ENCODE results near the gene PRR20E. TPM values are rescaled to one million over a fixed set of nuclear protein-coding genes. Genes with fewer than 3 reads are reported as not detected.

PRR20E gene

DNA sequence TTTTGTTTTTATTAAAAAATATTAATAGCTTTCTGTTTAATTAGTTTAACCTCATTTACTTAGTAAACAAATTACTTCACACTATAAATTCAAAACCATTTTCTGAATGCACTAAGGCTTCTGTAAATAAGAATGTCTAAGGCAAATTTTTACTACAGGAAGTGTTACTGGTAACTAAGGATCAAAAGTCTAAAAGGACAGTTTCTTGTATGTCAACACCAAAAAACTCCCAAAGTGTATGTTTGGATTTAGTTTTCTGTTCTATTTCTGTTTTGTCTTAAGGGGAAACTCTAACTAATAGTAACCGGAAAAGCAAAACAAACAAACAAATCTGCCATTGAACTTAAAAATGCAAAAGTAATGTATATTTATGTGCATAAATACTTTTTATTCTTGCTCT lies 24.7 kb downstream of the PRR20E start:
- no peak overlapping the region for H3K23ac ChIP-seq (ENCODE audit: low read length in 2 of 2)
- H3K27me3 ChIP-seq (ENCODE audit: control insufficient read depth in 1 of 2, insufficient read depth in 1 of 2, low read length in 2 of 2) = no peaks in the 10 kb centered on the region
- no peak overlapping the region for H2AFZ ChIP-seq (ENCODE audit: low read depth, low read length)
- H3K79me1 ChIP-seq (replicated peaks; ENCODE audit: low read length, poor library complexity, severe bottlenecking) = no peaks in the 10 kb centered on the region
- H3K4me3 ChIP-seq (ENCODE audit: insufficient read depth in 1 of 2, low read depth in 1 of 2, low read length in 2 of 2) = no peak overlapping the region
- no peak overlapping the region for H4K8ac ChIP-seq (ENCODE audit: low read length)
- H3K9me3 ChIP-seq (ENCODE audit: control insufficient read depth, low read length) = no peaks in the 10 kb centered on the region
- H3K14ac ChIP-seq (ENCODE audit: low read length in 2 of 2) = no peak overlapping the region
- no peaks in the 10 kb centered on the region for H3K36me3 ChIP-seq (ENCODE audit: control insufficient read depth in 1 of 2, insufficient read depth in 2 of 2, low read depth in 1 of 2, low read length in 2 of 2)
- H3K18ac ChIP-seq (ENCODE audit: low read depth in 1 of 2, low read length in 2 of 2) = no peak overlapping the region
- WGBS = no CpG with 5 or more reads among the region's 1 CpG
- H3K4ac ChIP-seq (ENCODE audit: low read depth in 1 of 2, low read length in 2 of 2) = no peak overlapping the region
- no peak overlapping the region for H3K27ac ChIP-seq (ENCODE audit: low read length, poor library complexity, severe bottlenecking)
- H2BK15ac ChIP-seq (ENCODE audit: low read depth, poor library complexity, severe bottlenecking) = no peak overlapping the region
- H4K91ac ChIP-seq (ENCODE audit: low read length) = no peak overlapping the region
- H2BK120ac ChIP-seq (ENCODE audit: low read depth, low read length) = no peak overlapping the region
- H2AK5ac ChIP-seq (ENCODE audit: low read length, severe bottlenecking) = no peak overlapping the region
- H3K4me1 ChIP-seq (ENCODE audit: control insufficient read depth, insufficient read depth, low read depth, low read length) = no peaks in the 10 kb centered on the region
- H3K9ac ChIP-seq (ENCODE audit: low read length) = no peak overlapping the region
- no peak for DNase-seq
- H3K4me2 ChIP-seq (ENCODE audit: low read length, poor library complexity, severe bottlenecking) = no peak overlapping the region
- H2BK5ac ChIP-seq (ENCODE audit: low read depth, low read length, poor library complexity, severe bottlenecking) = no peak overlapping the region
- no peak overlapping the region for H2BK12ac ChIP-seq (ENCODE audit: low read length in 2 of 2)

DNA sequence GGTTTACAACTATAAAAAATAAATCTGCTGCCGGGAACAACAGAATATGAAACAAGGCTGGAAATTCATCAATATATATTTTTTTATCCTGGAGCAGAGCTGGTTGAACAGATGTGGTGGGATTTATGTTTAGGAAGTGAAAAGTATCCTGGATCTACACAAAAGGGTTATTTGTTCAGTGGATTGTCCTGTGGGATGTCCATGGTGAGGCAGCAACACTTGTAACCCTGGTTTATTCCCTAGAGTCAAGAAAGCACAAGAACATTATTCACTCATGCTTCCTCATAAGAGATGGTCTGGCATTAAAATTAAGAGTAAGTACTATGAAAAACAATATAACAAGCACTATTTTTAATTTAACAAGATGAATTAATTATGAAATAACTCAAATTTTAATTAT lies 46.0 kb downstream of the PRR20E start:
- H3K18ac ChIP-seq (ENCODE audit: low read depth in 1 of 2, low read length in 2 of 2) = no peak overlapping the region
- H3K36me3 ChIP-seq (ENCODE audit: control insufficient read depth in 1 of 2, insufficient read depth in 2 of 2, low read depth in 1 of 2, low read length in 2 of 2) = no peaks in the 10 kb centered on the region
- H2AK5ac ChIP-seq (ENCODE audit: low read length, severe bottlenecking) = no peak overlapping the region
- H3K4me3 ChIP-seq (ENCODE audit: insufficient read depth in 1 of 2, low read depth in 1 of 2, low read length in 2 of 2) = no peak overlapping the region
- WGBS = no CpG with 5 or more reads among the region's 1 CpG
- H3K9ac ChIP-seq (ENCODE audit: low read length) = no peak overlapping the region
- peaks cover 3% of the 10 kb centered on the region for H3K9me3 ChIP-seq (ENCODE audit: control insufficient read depth, low read length)
- H3K27me3 ChIP-seq (ENCODE audit: control insufficient read depth in 1 of 2, insufficient read depth in 1 of 2, low read length in 2 of 2) = no peaks in the 10 kb centered on the region
- H3K4me2 ChIP-seq (ENCODE audit: low read length, poor library complexity, severe bottlenecking) = no peak overlapping the region
- H3K4me1 ChIP-seq (ENCODE audit: control insufficient read depth, insufficient read depth, low read depth, low read length) = no peaks in the 10 kb centered on the region
- no peak overlapping the region for H2AFZ ChIP-seq (ENCODE audit: low read depth, low read length)
- H4K91ac ChIP-seq (ENCODE audit: low read length) = no peak overlapping the region
- H2BK5ac ChIP-seq (ENCODE audit: low read depth, low read length, poor library complexity, severe bottlenecking) = no peak overlapping the region
- H4K8ac ChIP-seq (ENCODE audit: low read length) = no peak overlapping the region
- H2BK15ac ChIP-seq (ENCODE audit: low read depth, poor library complexity, severe bottlenecking) = no peak overlapping the region
- H3K27ac ChIP-seq (ENCODE audit: low read length, poor library complexity, severe bottlenecking) = no peak overlapping the region
- no peaks in the 10 kb centered on the region for H3K79me1 ChIP-seq (replicated peaks; ENCODE audit: low read length, poor library complexity, severe bottlenecking)
- no peak overlapping the region for H2BK12ac ChIP-seq (ENCODE audit: low read length in 2 of 2)
- no peak overlapping the region for H2BK120ac ChIP-seq (ENCODE audit: low read depth, low read length)
- no peak for DNase-seq
- no peak overlapping the region for H3K14ac ChIP-seq (ENCODE audit: low read length in 2 of 2)
- H3K23ac ChIP-seq (ENCODE audit: low read length in 2 of 2) = no peak overlapping the region
- H3K4ac ChIP-seq (ENCODE audit: low read depth in 1 of 2, low read length in 2 of 2) = no peak overlapping the region

Small RNAs within 50 kb of the gene (small RNA-seq; reads per million reads assigned to genes)
- gene PRR20FP (ENCODE audit: low read depth) = not detected

Data from mesenchymal stem cell (in vitro differentiated cells and primary cell).